ENCODE results near the gene KCNJ1. TPM values are rescaled to one million over a fixed set of nuclear protein-coding genes. Genes with fewer than 3 reads are reported as not detected.

Gene KCNJ1
- total RNA-seq, 4 donors from 2014 or later = not detected

DNA sequence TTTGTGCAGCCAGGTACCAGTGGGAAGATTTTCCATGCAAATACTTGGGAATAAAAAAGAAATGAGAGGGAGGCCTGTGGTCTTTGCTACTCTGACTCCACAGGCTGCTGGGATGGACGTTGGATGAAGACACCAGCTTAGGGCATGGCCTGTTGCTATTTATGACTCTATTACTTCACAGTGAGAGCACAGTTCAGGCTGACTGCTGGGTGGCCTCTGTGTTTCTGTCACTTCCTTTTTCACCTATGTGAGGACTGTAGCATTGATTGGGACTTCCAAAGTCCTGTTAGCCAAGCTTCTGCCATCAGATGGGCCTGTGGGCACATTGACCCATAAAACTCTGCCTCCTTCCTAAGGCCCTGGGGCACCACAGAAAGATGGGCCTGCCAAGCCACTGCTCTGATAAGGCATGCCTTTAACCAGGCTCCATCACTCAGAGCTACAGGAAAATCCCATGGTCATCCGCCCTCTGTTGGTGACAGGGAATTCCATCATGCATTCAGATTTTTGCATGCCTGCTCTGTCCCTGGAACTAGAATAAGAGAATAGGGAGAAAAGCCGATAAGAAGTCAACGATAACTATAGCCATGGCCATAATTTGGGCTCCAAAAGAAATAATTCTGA lies 64.6 kb downstream of the KCNJ1 start:
- DNase-seq (ENCODE audit: extremely low spot score) = no peak
- H3K36me3 ChIP-seq = peaks cover 0 to 54% (median 9%) of the 10 kb centered on the region in 4 donors
- H3K9me3 ChIP-seq = no peaks in the 10 kb centered on the region
- H3K4me3 ChIP-seq = no peak overlapping the region
- no peak overlapping the region for H3K27ac ChIP-seq (replicated peaks in 1 of 4)
- H3K4me1 ChIP-seq = peaks cover 0 to 12% (median 0%) of the 10 kb centered on the region in 4 donors
- TF ChIP-seq, protein P1, sequence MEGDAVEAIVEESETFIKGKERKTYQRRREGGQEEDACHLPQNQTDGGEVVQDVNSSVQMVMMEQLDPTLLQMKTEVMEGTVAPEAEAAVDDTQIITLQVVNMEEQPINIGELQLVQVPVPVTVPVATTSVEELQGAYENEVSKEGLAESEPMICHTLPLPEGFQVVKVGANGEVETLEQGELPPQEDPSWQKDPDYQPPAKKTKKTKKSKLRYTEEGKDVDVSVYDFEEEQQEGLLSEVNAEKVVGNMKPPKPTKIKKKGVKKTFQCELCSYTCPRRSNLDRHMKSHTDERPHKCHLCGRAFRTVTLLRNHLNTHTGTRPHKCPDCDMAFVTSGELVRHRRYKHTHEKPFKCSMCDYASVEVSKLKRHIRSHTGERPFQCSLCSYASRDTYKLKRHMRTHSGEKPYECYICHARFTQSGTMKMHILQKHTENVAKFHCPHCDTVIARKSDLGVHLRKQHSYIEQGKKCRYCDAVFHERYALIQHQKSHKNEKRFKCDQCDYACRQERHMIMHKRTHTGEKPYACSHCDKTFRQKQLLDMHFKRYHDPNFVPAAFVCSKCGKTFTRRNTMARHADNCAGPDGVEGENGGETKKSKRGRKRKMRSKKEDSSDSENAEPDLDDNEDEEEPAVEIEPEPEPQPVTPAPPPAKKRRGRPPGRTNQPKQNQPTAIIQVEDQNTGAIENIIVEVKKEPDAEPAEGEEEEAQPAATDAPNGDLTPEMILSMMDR (IDR thresholded peaks at IDR 0.05) = peak in 1 of 3 experiments; percentile 17
- no peak for TF ChIP-seq EP300 (IDR thresholded peaks at IDR 0.05)
- intact Hi-C loops (cut with DNase I) = no loop called here
- 76% methylated on average over 4 of the region's 4 CpGs for WGBS
- H3K27me3 ChIP-seq = no peaks in the 10 kb centered on the region

DNA sequence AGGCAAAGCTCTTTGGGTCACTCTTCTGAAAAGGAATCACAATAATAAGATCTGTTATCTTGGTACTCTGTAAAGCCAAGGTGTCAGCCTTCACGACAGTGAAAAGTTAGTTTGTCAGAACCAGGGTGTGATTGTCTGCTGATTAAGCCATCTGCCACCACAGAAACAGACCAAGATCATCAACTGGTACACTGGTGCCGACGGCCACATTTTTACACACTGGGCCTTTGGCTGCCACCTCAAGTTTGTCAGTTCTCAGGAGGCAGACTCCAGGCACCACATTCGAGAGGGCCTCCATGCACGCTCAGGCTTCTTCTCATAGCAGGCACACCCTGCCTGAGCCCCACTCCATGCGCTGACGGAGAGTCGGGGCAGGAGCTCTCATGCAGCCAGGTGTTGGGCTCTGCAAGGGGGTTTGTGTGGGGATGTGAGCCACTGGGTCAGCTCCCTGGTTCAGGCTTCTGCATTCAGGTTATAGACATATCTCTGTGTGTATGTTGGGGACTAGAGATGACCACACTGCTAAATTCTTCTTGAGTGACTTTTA lies 66.2 kb downstream of the KCNJ1 start:
- Histone ChIP-seq H3K4me3 (no peak overlapping the region), H3K9me3 (no peaks in the 10 kb centered on the region), H3K36me3 (peaks cover 0 to 44% (median 7%) of the 10 kb centered on the region in 4 donors), H3K27me3 (no peaks in the 10 kb centered on the region), H3K27ac (replicated peaks in 1 of 4) (no peak overlapping the region), H3K4me1 (peaks cover 0 to 12% (median 0%) of the 10 kb centered on the region in 4 donors)
- TF ChIP-seq POLR2A (IDR thresholded peaks at IDR 0.05; ENCODE audit: low read depth) (no peak), POLR2AphosphoS5 (IDR thresholded peaks at IDR 0.05) (no peak), EP300 (IDR thresholded peaks at IDR 0.05) (no peak)
- TF ChIP-seq, protein P1 (IDR thresholded peaks at IDR 0.05) = no peak
- WGBS = 97% methylated on average over 8 of the region's 8 CpGs
- DNase-seq (ENCODE audit: extremely low spot score) = no peak
- intact Hi-C loops (cut with DNase I) = no loop called here

DNA sequence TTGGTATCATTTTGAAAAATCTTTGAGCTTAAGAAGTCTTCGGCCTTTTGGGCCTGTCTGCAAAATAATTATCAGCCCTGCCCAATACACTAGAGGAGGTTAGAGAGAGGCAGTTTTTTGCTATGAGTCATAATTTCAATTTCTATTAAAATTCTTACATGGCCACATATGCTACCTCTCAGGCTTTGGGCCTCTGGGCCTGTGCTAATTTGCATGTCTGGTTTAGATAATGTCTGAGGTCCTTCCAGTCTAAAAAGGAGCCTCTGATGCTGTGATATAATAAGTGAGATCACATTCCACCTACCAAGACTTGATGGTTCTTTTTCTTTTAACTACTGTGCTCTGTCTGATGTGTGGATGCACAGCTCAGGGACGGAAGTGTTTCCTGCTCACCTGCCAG lies 70.8 kb downstream of the KCNJ1 start:
- no peak for TF ChIP-seq POLR2AphosphoS5 (IDR thresholded peaks at IDR 0.05)
- TF ChIP-seq POLR2A (IDR thresholded peaks at IDR 0.05; ENCODE audit: low read depth) = no peak
- TF ChIP-seq EP300 (IDR thresholded peaks at IDR 0.05) = no peak
- TF ChIP-seq, protein P1 (IDR thresholded peaks at IDR 0.05) = no peak
- Histone ChIP-seq H3K27me3 (no peaks in the 10 kb centered on the region), H3K36me3 (peaks cover 0 to 33% (median 11%) of the 10 kb centered on the region in 4 donors), H3K9me3 (no peaks in the 10 kb centered on the region), H3K27ac (replicated peaks in 1 of 4) (no peak overlapping the region), H3K4me3 (no peak overlapping the region), H3K4me1 (no peaks in the 10 kb centered on the region)
- no peak for DNase-seq (ENCODE audit: extremely low spot score)
- intact Hi-C loops (cut with DNase I) = no loop called here
- 96% methylated on average over 2 of the region's 2 CpGs for WGBS

DNA sequence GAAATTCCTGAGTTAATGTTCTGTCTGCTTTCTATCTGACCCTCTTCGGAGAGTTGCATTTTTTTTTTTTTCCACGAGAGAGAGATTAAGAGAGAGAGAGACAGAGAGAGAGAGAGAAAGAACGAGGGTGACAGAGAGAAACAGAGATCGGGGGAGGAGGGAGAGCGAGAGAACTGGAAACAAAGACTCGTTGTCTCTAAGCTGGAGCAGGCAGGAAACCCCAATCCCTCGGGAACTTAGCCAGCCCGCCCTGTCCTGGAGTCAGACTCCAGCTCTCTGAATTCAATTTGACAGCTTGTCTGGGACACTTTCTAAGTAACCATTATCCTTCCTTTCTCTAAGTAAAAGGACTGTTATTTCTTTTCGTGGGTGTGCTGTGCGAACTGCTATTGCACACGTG lies 76.9 kb downstream of the KCNJ1 start:
- no peak for TF ChIP-seq POLR2A (IDR thresholded peaks at IDR 0.05; ENCODE audit: low read depth)
- TF ChIP-seq, protein P1 (IDR thresholded peaks at IDR 0.05) = no peak
- no peak for TF ChIP-seq POLR2AphosphoS5 (IDR thresholded peaks at IDR 0.05)
- TF ChIP-seq EP300 (IDR thresholded peaks at IDR 0.05) = no peak
- intact Hi-C loops (cut with DNase I) = no loop called here

More for the DNA sequence above, 76.9 kb downstream of the KCNJ1 start:
- no peak for DNase-seq (ENCODE audit: extremely low spot score)
- Histone ChIP-seq H3K9me3 (no peaks in the 10 kb centered on the region), H3K27me3 (no peaks in the 10 kb centered on the region), H3K4me3 (no peak overlapping the region), H3K4me1 (peaks cover 0 to 14% (median 10%) of the 10 kb centered on the region in 4 donors), H3K27ac (replicated peaks in 1 of 4) (no peak overlapping the region), H3K36me3 (peaks cover 0 to 12% (median 5%) of the 10 kb centered on the region in 4 donors)
- 31% methylated on average over 11 of the region's 11 CpGs for WGBS
